BLaER1 treated with 17β-estradiol and CSF1 and Interleukin-3, amounts not matched to agents 10 nM and 100 nM (cell line): ENCODE data around the gene STX1B.
A peak's percentile ranks its signal among the peaks of the same experiment; 100 is the strongest.

Experiments
- H3K27ac ChIP-seq, 11 experiments: shearing (Covaris generic); formaldehyde crosslinking; 2 replicates each; pipeline ENCODE4 v1.8.1; 2022
- H3K27me3 ChIP-seq, 11 experiments: shearing (Covaris generic); formaldehyde crosslinking; 2 replicates each; pipeline ENCODE4 v1.8.1; 2022
- H3K36me3 ChIP-seq, 11 experiments: shearing (Covaris generic); formaldehyde crosslinking; 2 replicates each; pipeline ENCODE4 v1.8.1; 2022
- H3K4me1 ChIP-seq, 10 experiments: shearing (Covaris generic); formaldehyde crosslinking; 2 replicates each; pipeline ENCODE4 v1.8.1; 2022
- H3K4me2 ChIP-seq, 11 experiments: shearing (Covaris generic); formaldehyde crosslinking; 2 replicates each; pipeline ENCODE4 v1.8.1; 2022
- H3K4me3 ChIP-seq, 10 experiments: shearing (Covaris generic); formaldehyde crosslinking; 2 replicates each; pipeline ENCODE4 v1.8.1; 2022
- H3K9ac ChIP-seq, 11 experiments: shearing (Covaris generic); formaldehyde crosslinking; 2 replicates each; pipeline ENCODE4 v1.8.1; 2022
- H3K9me3 ChIP-seq, 11 experiments: shearing (Covaris generic); formaldehyde crosslinking; replicated peaks in 1 of 11; 2 replicates each; pipeline ENCODE4 v1.8.1; 2022
- H4K20me1 ChIP-seq, 11 experiments: shearing (Covaris generic); formaldehyde crosslinking; 2 replicates each; pipeline ENCODE4 v1.8.1; 2022
- Cebpa-rat ChIP-seq, 11 experiments: shearing (Covaris generic); IDR thresholded peaks; 2 replicates each; pipeline ENCODE4 v1.8.1; 2022

Gene STX1B

GRCh38 chr16:30985401-30986128 lies 24.9 kb downstream of the STX1B start:
- H4K20me1 ChIP-seq: peaks cover 0 to 37% (median 24%) of the 10 kb centered on the region in 11 experiments; a peak in 17 of 22 replicates
- H3K9ac ChIP-seq: peak overlapping the region in 4 of 11 experiments; percentile 42 to 78 (median 58); a peak in 6 of 22 replicates
- H3K9me3 ChIP-seq: no peaks in the 10 kb centered on the region
- H3K4me1 ChIP-seq: peaks cover 9 to 36% (median 18%) of the 10 kb centered on the region in 10 experiments; a peak in 17 of 20 replicates
- H3K27ac ChIP-seq: peak overlapping the region in 5 of 11 experiments; percentile 31 to 48 (median 37); a peak in 7 of 22 replicates
- no peak for TF ChIP-seq Cebpa-rat (IDR thresholded peaks at IDR 0.05)
- no peaks in the 10 kb centered on the region for H3K27me3 ChIP-seq
- peak overlapping the region in 9 of 11 experiments; percentile 9 to 98 (median 57); a peak in 13 of 22 replicates for H3K4me2 ChIP-seq
- H3K36me3 ChIP-seq: peaks cover 39 to 73% (median 59%) of the 10 kb centered on the region in 11 experiments
- H3K4me3 ChIP-seq: peak overlapping the region in 3 of 10 experiments; percentile 45 to 55 (median 53); a peak in 6 of 20 replicates

GRCh38 chr16:30984669-30985400 lies 25.6 kb downstream of the STX1B start, which contains the start of gene HSD3B7:
HSD3B7 (plus strand) TSS chr16:30985207; CDS start chr16:30985659, 452 bp downstream.
- Histone ChIP-seq H3K9me3 (no peaks in the 10 kb centered on the region), H3K9ac (peak within 1 kb of the TSS in 9 of 11 experiments; percentile 36 to 78 (median 46); a peak in 15 of 22 replicates), H3K4me1 (peaks cover 9 to 36% (median 18%) of the 10 kb centered on the region in 10 experiments; a peak in 17 of 20 replicates), H3K27me3 (no peaks in the 10 kb centered on the region), H3K27ac (peak within 1 kb of the TSS in 8 of 11 experiments; percentile 31 to 48 (median 38); a peak in 12 of 22 replicates), H4K20me1 (peaks cover 0 to 42% (median 24%) of the 10 kb centered on the region in 11 experiments; a peak in 17 of 22 replicates), H3K4me2 (peak within 1 kb of the TSS; percentile 16 to 98 (median 43); a peak in 16 of 22 replicates), H3K4me3 (peak within 1 kb of the TSS in 3 of 10 experiments; percentile 45 to 55 (median 53); a peak in 6 of 20 replicates), H3K36me3 (peaks cover 45 to 81% (median 66%) of the 10 kb centered on the region in 11 experiments)
- TF ChIP-seq Cebpa-rat (IDR thresholded peaks at IDR 0.05): no peak

- Histone ChIP-seq H3K36me3 (peaks cover 52 to 88% (median 72%) of the 10 kb centered on the region in 11 experiments), H3K4me1 (peaks cover 9 to 36% (median 18%) of the 10 kb centered on the region in 10 experiments; a peak in 17 of 20 replicates), H3K4me2 (peak overlapping the region in 5 of 11 experiments; percentile 16 to 43 (median 28); a peak in 6 of 22 replicates), H3K9me3 (no peaks in the 10 kb centered on the region), H3K27me3 (no peaks in the 10 kb centered on the region), H3K9ac (peak overlapping the region in 9 of 11 experiments; percentile 3 to 56 (median 36); a peak in 11 of 22 replicates), H4K20me1 (peaks cover 0 to 49% (median 24%) of the 10 kb centered on the region in 11 experiments; a peak in 17 of 22 replicates), H3K27ac (peak overlapping the region in 5 of 11 experiments; percentile 2 to 41 (median 34); a peak in 6 of 22 replicates), H3K4me3 (no peak overlapping the region)
- TF ChIP-seq Cebpa-rat (IDR thresholded peaks at IDR 0.05): no peak
These were observed 26.4 kb downstream of the STX1B start for GRCh38 chr16:30983898-30984610.

GRCh38 chr16:30983289-30983889 lies 27.0 kb downstream of the STX1B start:
- Histone ChIP-seq H3K27me3 (no peaks in the 10 kb centered on the region), H3K9me3 (no peaks in the 10 kb centered on the region), H3K9ac (peak overlapping the region in 5 of 11 experiments; percentile 5 to 56 (median 23); a peak in 4 of 22 replicates)

GRCh38 chr16:30982548-30983288 lies 27.7 kb downstream of the STX1B start:
- Histone ChIP-seq H3K9me3 (no peaks in the 10 kb centered on the region), H3K27ac (no peak overlapping the region), H4K20me1 (peaks cover under 1 to 62% (median 36%) of the 10 kb centered on the region in 11 experiments; a peak in 19 of 22 replicates), H3K4me2 (no peak overlapping the region), H3K4me1 (peaks cover 9 to 33% (median 18%) of the 10 kb centered on the region in 10 experiments; a peak in 17 of 20 replicates), H3K27me3 (no peaks in the 10 kb centered on the region), H3K9ac (peak overlapping the region in 1 of 11 experiments; percentile 13; a peak in 1 of 22 replicates), H3K36me3 (peaks cover 64 to 95% (median 76%) of the 10 kb centered on the region in 11 experiments), H3K4me3 (no peak overlapping the region)
- no peak for TF ChIP-seq Cebpa-rat (IDR thresholded peaks at IDR 0.05)

More at GRCh38 chr16:30983289-30983889, 27.0 kb downstream of the STX1B start:
- Histone ChIP-seq H3K4me2 (peak overlapping the region in 4 of 11 experiments; percentile 16 to 43 (median 32); a peak in 3 of 22 replicates), H4K20me1 (peaks cover 0 to 56% (median 29%) of the 10 kb centered on the region in 11 experiments; a peak in 17 of 22 replicates), H3K4me3 (no peak overlapping the region), H3K4me1 (peaks cover 9 to 33% (median 18%) of the 10 kb centered on the region in 10 experiments; a peak in 17 of 20 replicates), H3K27ac (peak overlapping the region in 1 of 11 experiments; percentile 41; a peak in 1 of 22 replicates), H3K36me3 (peaks cover 57 to 95% (median 77%) of the 10 kb centered on the region in 11 experiments)
- no peak for TF ChIP-seq Cebpa-rat (IDR thresholded peaks at IDR 0.05)

- no peak for TF ChIP-seq Cebpa-rat (IDR thresholded peaks at IDR 0.05)
- Histone ChIP-seq H3K4me3 (no peak overlapping the region), H3K27ac (no peak overlapping the region), H3K36me3 (peaks cover 79 to 96% (median 85%) of the 10 kb centered on the region in 11 experiments), H3K4me2 (no peak overlapping the region), H4K20me1 (peaks cover 5 to 80% (median 51%) of the 10 kb centered on the region in 11 experiments; a peak in 21 of 22 replicates), H3K9me3 (no peaks in the 10 kb centered on the region), H3K27me3 (no peaks in the 10 kb centered on the region), H3K9ac (no peak overlapping the region), H3K4me1 (peaks cover 9 to 23% (median 18%) of the 10 kb centered on the region in 10 experiments; a peak in 17 of 20 replicates)
These were observed 29.5 kb downstream of the STX1B start for GRCh38 chr16:30980959-30981358.

GRCh38 chr16:30980434-30980833 lies 30.0 kb downstream of the STX1B start:
- no peak overlapping the region for H3K27ac ChIP-seq
- H4K20me1 ChIP-seq: peaks cover 5 to 85% (median 55%) of the 10 kb centered on the region in 11 experiments; a peak in 21 of 22 replicates
- TF ChIP-seq Cebpa-rat (IDR thresholded peaks at IDR 0.05): no peak
- no peak overlapping the region for H3K9ac ChIP-seq
- no peak overlapping the region for H3K4me2 ChIP-seq
- H3K27me3 ChIP-seq: no peaks in the 10 kb centered on the region
- no peaks in the 10 kb centered on the region for H3K9me3 ChIP-seq
- peaks cover 9 to 22% (median 16%) of the 10 kb centered on the region in 10 experiments; a peak in 17 of 20 replicates for H3K4me1 ChIP-seq
- H3K4me3 ChIP-seq: no peak overlapping the region
- peaks cover 85 to 96% (median 90%) of the 10 kb centered on the region in 11 experiments for H3K36me3 ChIP-seq
